Loucy (cell line): ENCODE data around the gene PCYT2.

ENCODE experiments used
- EZH2phosphoT487 ChIP-seq: fragments of 200-600 bp; IDR thresholded peaks from 2 replicates; pipeline ENCODE4 v1.6.1; 2018; ENCODE audit warnings: antibody characterized with exemption, mild to moderate bottlenecking, moderate library complexity, borderline replicate concordance
- TF ChIP-seq, protein P1 (sequence below): fragments of 200-600 bp; sonication (generic); conservative IDR thresholded peaks from 2 replicates; pipeline ENCODE4 v1.5.1; 2014; ENCODE audit warnings: mild to moderate bottlenecking, antibody characterized with exemption, low read length

DNA sequence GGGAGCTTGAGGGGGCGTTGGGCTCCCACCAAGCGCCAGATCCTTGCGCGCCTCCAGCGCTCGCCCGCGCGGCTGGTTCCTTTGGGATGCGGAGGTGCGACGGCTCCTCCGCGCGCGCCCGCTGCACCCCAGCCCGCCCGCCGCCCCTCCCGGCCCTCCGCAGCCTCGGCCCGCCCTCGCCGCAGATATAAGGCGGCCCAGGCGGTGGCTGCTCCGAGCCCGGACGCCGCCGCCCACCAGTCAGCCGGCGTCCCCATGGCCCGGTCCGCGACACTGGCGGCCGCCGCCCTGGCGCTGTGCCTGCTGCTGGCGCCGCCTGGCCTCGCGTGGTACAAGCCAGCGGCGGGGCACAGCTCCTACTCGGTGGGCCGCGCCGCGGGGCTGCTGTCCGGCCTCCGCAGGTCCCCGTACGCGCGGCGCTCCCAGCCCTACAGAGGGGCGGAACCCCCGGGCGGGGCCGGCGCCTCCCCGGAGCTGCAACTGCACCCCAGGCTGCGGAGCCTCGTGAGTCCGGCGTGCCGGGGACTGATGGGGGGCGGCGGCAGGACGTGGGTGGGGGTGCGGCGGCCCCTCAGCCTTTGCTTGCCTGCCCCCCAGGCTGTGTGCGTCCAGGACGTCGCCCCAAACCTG, 9.1 kb downstream of the PCYT2 start, which contains the start of gene NPB:
- TF ChIP-seq, protein P1, sequence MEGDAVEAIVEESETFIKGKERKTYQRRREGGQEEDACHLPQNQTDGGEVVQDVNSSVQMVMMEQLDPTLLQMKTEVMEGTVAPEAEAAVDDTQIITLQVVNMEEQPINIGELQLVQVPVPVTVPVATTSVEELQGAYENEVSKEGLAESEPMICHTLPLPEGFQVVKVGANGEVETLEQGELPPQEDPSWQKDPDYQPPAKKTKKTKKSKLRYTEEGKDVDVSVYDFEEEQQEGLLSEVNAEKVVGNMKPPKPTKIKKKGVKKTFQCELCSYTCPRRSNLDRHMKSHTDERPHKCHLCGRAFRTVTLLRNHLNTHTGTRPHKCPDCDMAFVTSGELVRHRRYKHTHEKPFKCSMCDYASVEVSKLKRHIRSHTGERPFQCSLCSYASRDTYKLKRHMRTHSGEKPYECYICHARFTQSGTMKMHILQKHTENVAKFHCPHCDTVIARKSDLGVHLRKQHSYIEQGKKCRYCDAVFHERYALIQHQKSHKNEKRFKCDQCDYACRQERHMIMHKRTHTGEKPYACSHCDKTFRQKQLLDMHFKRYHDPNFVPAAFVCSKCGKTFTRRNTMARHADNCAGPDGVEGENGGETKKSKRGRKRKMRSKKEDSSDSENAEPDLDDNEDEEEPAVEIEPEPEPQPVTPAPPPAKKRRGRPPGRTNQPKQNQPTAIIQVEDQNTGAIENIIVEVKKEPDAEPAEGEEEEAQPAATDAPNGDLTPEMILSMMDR = no peak
- no peak for TF ChIP-seq EZH2phosphoT487
